ENCODE measurements around the gene CD53.
"Not testable (repeated sequence)": the region's sequence is repeated elsewhere in the genome, so short reads cannot be mapped to it uniquely, and the experiment has no call there.

CD53 gene

DNA sequence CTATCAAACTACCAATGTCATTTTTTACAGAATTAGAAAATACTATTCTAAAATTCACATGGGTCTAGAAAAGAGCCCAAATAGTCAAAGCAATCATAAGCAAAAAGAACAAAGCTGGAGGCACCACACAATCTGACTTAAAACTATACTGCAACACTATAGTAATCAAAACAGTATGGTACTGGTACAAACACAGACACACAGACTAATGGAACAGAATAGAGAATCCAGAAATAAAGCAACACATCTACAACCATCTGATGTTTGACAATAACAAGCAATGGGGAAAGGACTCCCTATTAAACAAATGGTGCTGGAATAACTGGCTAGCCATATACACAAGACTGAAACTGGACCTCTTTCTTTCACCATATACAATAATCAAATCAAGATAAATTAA is 39.8 kb downstream of the CD53 start:
- FAIRE-seq (no peak), DNase-seq (ENCODE audit: insufficient read length, low spot score) (no peak)
- no peak for TF ChIP-seq POLR2A (IDR thresholded peaks at IDR 0.05; ENCODE audit: low read depth, low read length)
- no peak for TF ChIP-seq POU2F2 (IDR thresholded peaks at IDR 0.05; ENCODE audit: low read depth, low read length)
- TF ChIP-seq POLR2AphosphoS5 (IDR thresholded peaks at IDR 0.05; ENCODE audit: low read depth, low read length): no peak
- no peak for TF ChIP-seq SPI1 (IDR thresholded peaks at IDR 0.05; ENCODE audit: low read depth, low read length)
- no peak for TF ChIP-seq PAX5 (IDR thresholded peaks at IDR 0.05; ENCODE audit: insufficient read depth, low read length, severe bottlenecking)
- TF ChIP-seq TAF1 (IDR thresholded peaks at IDR 0.05; ENCODE audit: low read depth, low read length): no peak

GRCh38 chr1:110914676-110915075 is 41.7 kb downstream of the CD53 start:
- DNase-seq (ENCODE audit: insufficient read length, low spot score) (no peak), FAIRE-seq (no peak)
- no peak for TF ChIP-seq SPI1 (IDR thresholded peaks at IDR 0.05; ENCODE audit: low read depth, low read length)
- TF ChIP-seq POU2F2 (IDR thresholded peaks at IDR 0.05; ENCODE audit: low read depth, low read length): no peak
- no peak for TF ChIP-seq PAX5 (IDR thresholded peaks at IDR 0.05; ENCODE audit: insufficient read depth, low read length, severe bottlenecking)
- no peak for TF ChIP-seq POLR2A (IDR thresholded peaks at IDR 0.05; ENCODE audit: low read depth, low read length)
- TF ChIP-seq TAF1 (IDR thresholded peaks at IDR 0.05; ENCODE audit: low read depth, low read length): no peak
- no peak for TF ChIP-seq POLR2AphosphoS5 (IDR thresholded peaks at IDR 0.05; ENCODE audit: low read depth, low read length)

GRCh38 chr1:110915804-110916203 is 42.9 kb downstream of the CD53 start:
- peak; percentile 9 for FAIRE-seq
- TF ChIP-seq TAF1 (IDR thresholded peaks at IDR 0.05; ENCODE audit: low read depth, low read length) (no peak), POLR2AphosphoS5 (IDR thresholded peaks at IDR 0.05; ENCODE audit: low read depth, low read length) (no peak), SPI1 (IDR thresholded peaks at IDR 0.05; ENCODE audit: low read depth, low read length) (no peak), POU2F2 (IDR thresholded peaks at IDR 0.05; ENCODE audit: low read depth, low read length) (no peak), PAX5 (IDR thresholded peaks at IDR 0.05; ENCODE audit: insufficient read depth, low read length, severe bottlenecking) (no peak), POLR2A (IDR thresholded peaks at IDR 0.05; ENCODE audit: low read depth, low read length) (no peak)
- DNase-seq (ENCODE audit: insufficient read length, low spot score): no peak

- DNase-seq (ENCODE audit: insufficient read length, low spot score): no peak
- TF ChIP-seq POU2F2 (IDR thresholded peaks at IDR 0.05; ENCODE audit: low read depth, low read length) (no peak), POLR2A (IDR thresholded peaks at IDR 0.05; ENCODE audit: low read depth, low read length) (no peak), PAX5 (IDR thresholded peaks at IDR 0.05; ENCODE audit: insufficient read depth, low read length, severe bottlenecking) (no peak), POLR2AphosphoS5 (IDR thresholded peaks at IDR 0.05; ENCODE audit: low read depth, low read length) (no peak), TAF1 (IDR thresholded peaks at IDR 0.05; ENCODE audit: low read depth, low read length) (no peak), SPI1 (IDR thresholded peaks at IDR 0.05; ENCODE audit: low read depth, low read length) (no peak)
- FAIRE-seq: no peak
Observed at GRCh38 chr1:110916274-110916668, 43.3 kb downstream of the CD53 start.

GRCh38 chr1:110916669-110917306 is 43.8 kb downstream of the CD53 start:
- FAIRE-seq (peak; percentile 94), DNase-seq (ENCODE audit: insufficient read length, low spot score) (peak; percentile 5)
- TF ChIP-seq TAF1 (IDR thresholded peaks at IDR 0.05; ENCODE audit: low read depth, low read length): 0 out of 2 replicates have a peak, but pooled peaks have one; percentile 24
- TF ChIP-seq POLR2AphosphoS5 (IDR thresholded peaks at IDR 0.05; ENCODE audit: low read depth, low read length): no peak

- no peak for DNase-seq (ENCODE audit: insufficient read length, low spot score)
- TF ChIP-seq SPI1 (IDR thresholded peaks at IDR 0.05; ENCODE audit: low read depth, low read length): no peak
- no peak for FAIRE-seq
Observed at GRCh38 chr1:110918016-110918415, 45.1 kb downstream of the CD53 start.

- DNase-seq (ENCODE audit: insufficient read length, low spot score) (no peak), FAIRE-seq (peak; percentile 41)
- no peak for TF ChIP-seq POU2F2 (IDR thresholded peaks at IDR 0.05; ENCODE audit: low read depth, low read length)
- no peak for TF ChIP-seq TAF1 (IDR thresholded peaks at IDR 0.05; ENCODE audit: low read depth, low read length)
- no peak for TF ChIP-seq POLR2A (IDR thresholded peaks at IDR 0.05; ENCODE audit: low read depth, low read length)
- no peak for TF ChIP-seq SPI1 (IDR thresholded peaks at IDR 0.05; ENCODE audit: low read depth, low read length)
- no peak for TF ChIP-seq PAX5 (IDR thresholded peaks at IDR 0.05; ENCODE audit: insufficient read depth, low read length, severe bottlenecking)
- TF ChIP-seq POLR2AphosphoS5 (IDR thresholded peaks at IDR 0.05; ENCODE audit: low read depth, low read length): no peak
Observed at GRCh38 chr1:110921953-110922352, 49.0 kb downstream of the CD53 start.

DNA sequence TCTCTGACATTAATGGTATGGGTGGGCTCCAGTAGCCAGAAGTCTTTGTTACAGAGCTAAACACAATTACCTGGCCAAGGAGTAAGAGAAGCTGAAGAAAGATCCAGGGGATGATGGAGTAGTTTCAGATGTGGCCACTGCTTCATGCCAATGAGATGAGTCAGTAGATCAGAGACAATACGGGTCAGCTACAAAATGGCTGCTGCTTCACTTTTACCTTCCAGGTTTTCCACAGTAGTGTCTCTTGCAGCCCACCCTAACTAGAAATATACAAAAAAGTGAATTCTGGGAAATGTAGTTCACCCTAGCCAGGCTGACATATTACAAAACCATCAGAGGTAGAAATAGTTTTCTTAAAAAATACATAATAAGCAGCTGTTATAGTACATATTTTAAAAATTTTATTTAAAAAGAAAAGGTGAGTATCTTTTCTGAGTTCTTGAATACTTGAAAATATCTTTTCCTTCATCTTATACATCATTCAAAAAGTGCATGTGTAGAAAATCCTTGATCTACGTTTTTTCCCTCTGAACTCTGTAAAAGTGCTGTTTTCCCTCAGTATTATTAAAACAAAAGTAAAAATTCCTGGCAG is 54.6 kb downstream of the CD53 start:
- TF ChIP-seq PAX5 (IDR thresholded peaks at IDR 0.05; ENCODE audit: insufficient read depth, low read length, severe bottlenecking) (no peak), POU2F2 (IDR thresholded peaks at IDR 0.05; ENCODE audit: low read depth, low read length) (no peak), POLR2AphosphoS5 (IDR thresholded peaks at IDR 0.05; ENCODE audit: low read depth, low read length) (no peak), POLR2A (IDR thresholded peaks at IDR 0.05; ENCODE audit: low read depth, low read length) (no peak), SPI1 (IDR thresholded peaks at IDR 0.05; ENCODE audit: low read depth, low read length) (no peak), TAF1 (IDR thresholded peaks at IDR 0.05; ENCODE audit: low read depth, low read length) (no peak)
- no peak for DNase-seq (ENCODE audit: insufficient read length, low spot score)
- FAIRE-seq: no peak

DNA sequence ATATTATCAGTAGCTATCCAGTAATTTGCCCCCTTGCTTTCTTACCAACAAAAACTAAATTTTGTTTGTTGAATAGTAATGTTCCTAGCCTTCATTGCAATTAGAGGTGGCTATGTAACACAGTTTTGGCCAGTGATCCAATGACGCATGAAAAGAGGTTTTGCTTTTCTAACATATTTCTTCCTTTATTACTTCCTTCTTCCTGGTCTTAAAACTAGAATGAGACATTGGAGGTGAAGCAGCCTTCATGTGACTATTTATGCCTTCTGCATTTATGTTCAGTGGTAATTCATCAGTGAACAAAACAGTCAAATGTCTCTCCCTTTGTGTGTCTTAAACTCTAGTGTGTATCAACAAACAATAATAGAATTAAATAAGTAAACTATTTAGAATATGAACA is 55.2 kb downstream of the CD53 start:
- TF ChIP-seq TAF1 (IDR thresholded peaks at IDR 0.05; ENCODE audit: low read depth, low read length) (no peak), POLR2AphosphoS5 (IDR thresholded peaks at IDR 0.05; ENCODE audit: low read depth, low read length) (no peak), SPI1 (IDR thresholded peaks at IDR 0.05; ENCODE audit: low read depth, low read length) (no peak), PAX5 (IDR thresholded peaks at IDR 0.05; ENCODE audit: insufficient read depth, low read length, severe bottlenecking) (no peak), POU2F2 (IDR thresholded peaks at IDR 0.05; ENCODE audit: low read depth, low read length) (no peak), POLR2A (IDR thresholded peaks at IDR 0.05; ENCODE audit: low read depth, low read length) (no peak)
- FAIRE-seq (no peak), DNase-seq (ENCODE audit: insufficient read length, low spot score) (no peak)

- no peak for DNase-seq (ENCODE audit: insufficient read length, low spot score)
- peak; percentile 16 for FAIRE-seq
- TF ChIP-seq PAX5 (IDR thresholded peaks at IDR 0.05; ENCODE audit: insufficient read depth, low read length, severe bottlenecking) (no peak), POLR2A (IDR thresholded peaks at IDR 0.05; ENCODE audit: low read depth, low read length) (no peak), POU2F2 (IDR thresholded peaks at IDR 0.05; ENCODE audit: low read depth, low read length) (no peak), POLR2AphosphoS5 (IDR thresholded peaks at IDR 0.05; ENCODE audit: low read depth, low read length) (no peak), SPI1 (IDR thresholded peaks at IDR 0.05; ENCODE audit: low read depth, low read length) (no peak), TAF1 (IDR thresholded peaks at IDR 0.05; ENCODE audit: low read depth, low read length) (no peak)
Observed at GRCh38 chr1:110928904-110929303, 56.0 kb downstream of the CD53 start.

DNA sequence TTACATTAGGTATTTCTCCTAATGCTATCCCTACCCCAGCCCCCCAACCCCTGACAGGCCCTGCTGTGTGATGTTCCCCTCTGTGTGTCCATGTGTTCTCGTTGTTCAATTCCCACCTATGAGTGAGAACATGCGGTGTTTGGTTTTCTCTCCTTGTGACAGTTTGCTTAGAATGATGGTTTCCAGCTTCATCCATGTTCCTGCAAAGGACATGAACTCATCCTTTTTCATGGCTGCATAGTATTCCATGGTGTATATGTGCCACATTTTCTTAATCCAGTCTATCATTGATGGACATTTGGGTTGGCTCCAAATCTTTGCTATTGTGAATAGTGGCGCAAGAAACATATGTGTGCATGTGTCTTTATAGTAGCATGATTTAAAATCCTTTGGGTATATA is 58.1 kb downstream of the CD53 start:
- FAIRE-seq; DNase-seq (ENCODE audit: insufficient read length, low spot score): not testable (repeated sequence)

Measured in GM12891 (cell line).